Calu3 (cell line): ENCODE data around the gene CDCP2. TPM values are rescaled to one million over a fixed set of nuclear protein-coding genes. Genes with fewer than 3 reads are reported as not detected.

ENCODE experiments used
- BruUV-seq: library from RNA; stranded (reverse); fragments of 400-500 nt; replicated peaks from 2 replicates; lab custom pipeline; 2021; lab: Mats Ljungman, UMichigan
- CTCF ChIA-PET: fragments of 300-600 bp; sonication (Branson Sonifier 250); formaldehyde crosslinking; loops from one replicate; lab custom pipeline; 2022; ENCODE audit warnings: antibody characterized with exemption; lab: Charles Lee
- DNase-seq: peaks from one replicate; pipeline ENCODE4 v3.0.0; 2022
- H3K27ac Mint-ChIP-seq: one replicate; pipeline ENCODE4 v1.8.0; 2022; ENCODE audit warnings: mixed read lengths; ENCODE audit not compliant: unreplicated experiment
- H3K27me3 Mint-ChIP-seq: one replicate; pipeline ENCODE4 v1.8.0; 2022; ENCODE audit warnings: mixed read lengths; ENCODE audit not compliant: unreplicated experiment
- H3K36me3 Mint-ChIP-seq: one replicate; pipeline ENCODE4 v1.8.0; 2022; ENCODE audit warnings: mild to moderate bottlenecking, moderate library complexity, mixed read lengths; ENCODE audit not compliant: insufficient read depth, unreplicated experiment
- H3K4me1 Mint-ChIP-seq: one replicate; pipeline ENCODE4 v1.8.0; 2022; ENCODE audit warnings: mild to moderate bottlenecking, low read depth, mixed read lengths; ENCODE audit not compliant: unreplicated experiment
- H3K4me3 Mint-ChIP-seq: one replicate; pipeline ENCODE4 v1.8.0; 2022; ENCODE audit warnings: mild to moderate bottlenecking, low read depth, moderate library complexity, mixed read lengths; ENCODE audit not compliant: unreplicated experiment
- H3K9me3 Mint-ChIP-seq: one replicate; pipeline ENCODE4 v1.8.0; 2022; ENCODE audit warnings: low read depth, mixed read lengths; ENCODE audit not compliant: unreplicated experiment
- intact Hi-C: fragments of 100-400 bp; cut with micrococcal nuclease; formaldehyde crosslinking; loops from one replicate; pipeline ENCODE4 v1.10.0; 2022; ENCODE audit not compliant: unreplicated experiment
- total RNA-seq: library from RNA; stranded (reverse); gene quantifications from 2 replicates; pipeline ENCODE4 v1.2.3, GENCODE V29; 2022
- TF ChIP-seq, protein P1 (sequence below): fragments of 200-600 bp; IDR thresholded peaks from one replicate; pipeline ENCODE4 v1.8.0; 2022; ENCODE audit warnings: antibody characterized with exemption; ENCODE audit not compliant: unreplicated experiment

CDCP2 gene
- total RNA-seq, 1 experiment from 2014 or later = not detected

GRCh38 chr1:54199151-54199764 is 46.5 kb upstream of the CDCP2 start:
- TSS peak; percentile 50 for BruUV-seq
- intact Hi-C loops = no loop called here
- no peak for DNase-seq
- H3K27ac Mint-ChIP-seq = peak overlapping the region; percentile 77
- peaks cover 26% of the 10 kb centered on the region for H3K36me3 Mint-ChIP-seq
- H3K4me3 Mint-ChIP-seq = peak overlapping the region; percentile 96
- H3K4me1 Mint-ChIP-seq = peaks cover 27% of the 10 kb centered on the region
- TF ChIP-seq, protein P1, sequence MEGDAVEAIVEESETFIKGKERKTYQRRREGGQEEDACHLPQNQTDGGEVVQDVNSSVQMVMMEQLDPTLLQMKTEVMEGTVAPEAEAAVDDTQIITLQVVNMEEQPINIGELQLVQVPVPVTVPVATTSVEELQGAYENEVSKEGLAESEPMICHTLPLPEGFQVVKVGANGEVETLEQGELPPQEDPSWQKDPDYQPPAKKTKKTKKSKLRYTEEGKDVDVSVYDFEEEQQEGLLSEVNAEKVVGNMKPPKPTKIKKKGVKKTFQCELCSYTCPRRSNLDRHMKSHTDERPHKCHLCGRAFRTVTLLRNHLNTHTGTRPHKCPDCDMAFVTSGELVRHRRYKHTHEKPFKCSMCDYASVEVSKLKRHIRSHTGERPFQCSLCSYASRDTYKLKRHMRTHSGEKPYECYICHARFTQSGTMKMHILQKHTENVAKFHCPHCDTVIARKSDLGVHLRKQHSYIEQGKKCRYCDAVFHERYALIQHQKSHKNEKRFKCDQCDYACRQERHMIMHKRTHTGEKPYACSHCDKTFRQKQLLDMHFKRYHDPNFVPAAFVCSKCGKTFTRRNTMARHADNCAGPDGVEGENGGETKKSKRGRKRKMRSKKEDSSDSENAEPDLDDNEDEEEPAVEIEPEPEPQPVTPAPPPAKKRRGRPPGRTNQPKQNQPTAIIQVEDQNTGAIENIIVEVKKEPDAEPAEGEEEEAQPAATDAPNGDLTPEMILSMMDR = no peak
- H3K9me3 Mint-ChIP-seq = no peaks in the 10 kb centered on the region
- CTCF ChIA-PET = interaction anchor here (1.0 to 1.3 kb wide), 7 partner anchors 9 to 290 kb away, joined by 3 to 4 read pairs (median 3); no protein-coding TSS in a partner anchor
- no peaks in the 10 kb centered on the region for H3K27me3 Mint-ChIP-seq

GRCh38 chr1:54193453-54193852 is 40.7 kb upstream of the CDCP2 start:
- no peaks in the 10 kb centered on the region for H3K36me3 Mint-ChIP-seq
- no peak overlapping the region for H3K4me3 Mint-ChIP-seq
- H3K4me1 Mint-ChIP-seq = no peaks in the 10 kb centered on the region
- CTCF ChIA-PET = interaction anchor here (0.6 to 0.7 kb wide), 2 partner anchors 180 to 218 kb away, joined by 4 to 5 read pairs; no protein-coding TSS in a partner anchor
- H3K9me3 Mint-ChIP-seq = no peaks in the 10 kb centered on the region
- intact Hi-C loops = no loop called here
- BruUV-seq = no TSS peak
- no peak for DNase-seq
- TF ChIP-seq, protein P1 = no peak
- no peaks in the 10 kb centered on the region for H3K27me3 Mint-ChIP-seq
- H3K27ac Mint-ChIP-seq = no peak overlapping the region

DNA sequence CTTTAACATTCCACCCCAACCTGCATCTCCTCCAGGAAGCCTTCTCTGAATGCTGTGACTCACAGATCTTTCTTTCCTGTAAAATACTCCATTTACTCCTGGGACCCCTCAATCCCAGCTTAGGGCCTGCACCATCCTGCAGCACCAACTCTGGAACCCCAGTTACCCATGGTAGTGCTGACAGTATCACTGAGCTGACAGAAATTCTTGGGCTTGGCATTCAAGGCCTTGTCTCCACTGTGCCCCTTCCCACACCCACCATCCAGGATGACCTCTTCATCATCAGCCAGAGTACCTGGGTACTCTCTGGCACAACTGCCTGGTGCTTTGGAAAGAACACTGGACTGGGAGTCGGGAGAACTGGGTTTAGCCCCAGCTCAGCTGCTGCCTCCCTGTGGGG is 38.7 kb upstream of the CDCP2 start:
- no TSS peak for BruUV-seq
- Mint-ChIP-seq H3K9me3 (no peaks in the 10 kb centered on the region), H3K4me1 (no peaks in the 10 kb centered on the region), H3K27ac (no peak overlapping the region), H3K36me3 (no peaks in the 10 kb centered on the region), H3K27me3 (no peaks in the 10 kb centered on the region), H3K4me3 (no peak overlapping the region)
- intact Hi-C loops = no loop called here
- CTCF ChIA-PET = no interaction called here
- TF ChIP-seq, protein P1 = no peak
- no peak for DNase-seq

DNA sequence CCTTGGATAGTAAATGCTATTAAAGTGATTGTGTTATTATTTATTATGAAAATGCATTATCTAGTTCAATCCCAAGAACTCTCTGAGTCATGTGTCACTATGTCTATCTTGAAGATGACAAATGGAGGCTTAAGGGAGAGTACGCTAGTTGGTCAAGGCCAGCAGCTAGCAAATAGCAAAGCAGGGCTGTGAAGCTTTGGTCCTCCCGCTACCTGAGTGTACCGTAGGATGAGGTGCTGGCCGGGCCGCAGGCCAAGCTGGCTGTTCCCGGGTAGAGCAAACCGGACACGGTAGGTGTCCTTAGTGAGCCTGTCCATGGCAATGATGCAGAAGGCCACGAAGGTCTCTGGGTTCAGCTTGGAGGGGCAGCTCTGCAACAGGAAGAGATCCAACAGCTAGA is 37.7 kb upstream of the CDCP2 start:
- DNase-seq = no peak
- BruUV-seq = no TSS peak
- Mint-ChIP-seq H3K9me3 (no peaks in the 10 kb centered on the region), H3K36me3 (no peaks in the 10 kb centered on the region), H3K27ac (no peak overlapping the region), H3K4me1 (no peaks in the 10 kb centered on the region), H3K27me3 (no peaks in the 10 kb centered on the region), H3K4me3 (no peak overlapping the region)
- intact Hi-C loops = no loop called here
- TF ChIP-seq, protein P1 = no peak
- CTCF ChIA-PET = interaction anchor here (1.3 kb wide), 1 partner anchor 9 kb away, joined by 3 read pairs; the partner anchor contains the start of genes CYB5RL and MRPL37
